H1 (cell line): ENCODE data around the gene RELCH. TPM values are rescaled to one million over a fixed set of nuclear protein-coding genes. Genes with fewer than 3 reads are reported as not detected.

Experiments
- CHD1 ChIP-seq: IDR thresholded peaks from 2 replicates; pipeline ENCODE4 v1.6.1; 2012; ENCODE audit warnings: low read depth, low read length, improper control_type of control experiment
- CHD2 ChIP-seq: IDR thresholded peaks from 2 replicates; pipeline ENCODE4 v1.6.1; 2012; ENCODE audit warnings: low read length, improper control_type of control experiment
- EP300 ChIP-seq, 2 experiments: IDR thresholded peaks; 1 replicate in 1 of 2; 2 replicates in 1 of 2; pipeline ENCODE4 v1.6.1; 2011 to 2012; ENCODE audit warnings: low read depth in 2 of 2, low read length in 2 of 2, mild to moderate bottlenecking in 2 of 2, borderline replicate concordance in 1 of 2, inconsistent platforms in 1 of 2, moderate library complexity in 1 of 2
- FOSL1 ChIP-seq: IDR thresholded peaks from 2 replicates; pipeline ENCODE4 v1.6.1; 2011; ENCODE audit warnings: mild to moderate bottlenecking, low read depth, low read length, moderate library complexity; ENCODE audit not compliant: insufficient read depth
- GABPA ChIP-seq: IDR thresholded peaks from 2 replicates; pipeline ENCODE4 v1.6.1; 2011; ENCODE audit warnings: mild to moderate bottlenecking, low read length, moderate library complexity, borderline replicate concordance; ENCODE audit not compliant: insufficient read depth
- JUND ChIP-seq: IDR thresholded peaks from 2 replicates; pipeline ENCODE4 v1.6.1; 2011; ENCODE audit warnings: mild to moderate bottlenecking, improper control_type of control experiment, low read length
- KDM1A ChIP-seq: fragments of 200-600, 300-600 bp; sonication (generic); IDR thresholded peaks from 2 replicates; pipeline ENCODE4 v1.7.1; 2016; ENCODE audit warnings: mild to moderate bottlenecking, low read length, borderline replicate concordance
- KDM4A ChIP-seq: IDR thresholded peaks from one replicate; pipeline ENCODE4 v1.7.1; 2012; ENCODE audit warnings: low read depth, mild to moderate bottlenecking, moderate library complexity, low read length, inconsistent platforms; ENCODE audit not compliant: severe bottlenecking
- PHF8 ChIP-seq: fragments of 200-600 bp; sonication (generic); conservative IDR thresholded peaks from 2 replicates; pipeline ENCODE4 v1.7.1; 2012; ENCODE audit warnings: low read depth, mild to moderate bottlenecking, inconsistent platforms, low read length, moderate library complexity
- POU5F1 ChIP-seq: IDR thresholded peaks from 2 replicates; pipeline ENCODE4 v1.6.1; 2011; ENCODE audit warnings: low read depth, mild to moderate bottlenecking, low read length, moderate library complexity
- RBBP5 ChIP-seq: IDR thresholded peaks from 2 replicates; pipeline ENCODE4 v1.7.1; 2012; ENCODE audit warnings: low read depth, mild to moderate bottlenecking, inconsistent platforms, low read length, moderate library complexity, borderline replicate concordance
- RFX5 ChIP-seq: IDR thresholded peaks from 2 replicates; pipeline ENCODE4 v1.6.1; 2011; ENCODE audit warnings: low read depth, low read length, improper control_type of control experiment, borderline replicate concordance
- RNF2 ChIP-seq: fragments of 200-900, 300-1000 bp; sonication (generic); IDR thresholded peaks from 2 replicates; pipeline ENCODE4 v1.7.1; 2016; ENCODE audit warnings: borderline replicate concordance, low read depth, mild to moderate bottlenecking, antibody characterized with exemption, low read length; ENCODE audit not compliant: poor library complexity, severe bottlenecking; ENCODE audit errors: missing control alignments
- RXRA ChIP-seq: IDR thresholded peaks from 2 replicates; pipeline ENCODE4 v1.6.1; 2011; ENCODE audit warnings: low read depth, mild to moderate bottlenecking, low read length, moderate library complexity; ENCODE audit not compliant: insufficient read depth
- SIX5 ChIP-seq: IDR thresholded peaks from 2 replicates; pipeline ENCODE4 v1.6.1; 2011; ENCODE audit warnings: mild to moderate bottlenecking, low read depth, low read length
- SP1 ChIP-seq: IDR thresholded peaks from 2 replicates; pipeline ENCODE4 v1.6.1; 2011; ENCODE audit warnings: low read depth, low read length
- SP4 ChIP-seq: IDR thresholded peaks from 2 replicates; pipeline ENCODE4 v1.6.1; 2012; ENCODE audit warnings: low read length, inconsistent platforms
- TAF7 ChIP-seq: optimal IDR thresholded peaks from 2 replicates; pipeline ENCODE3; 2011; ENCODE audit warnings: low read depth, mild to moderate bottlenecking, inconsistent platforms, low read length, moderate library complexity, borderline replicate concordance
- TEAD4 ChIP-seq: IDR thresholded peaks from 2 replicates; pipeline ENCODE4 v1.6.1; 2012; ENCODE audit warnings: low read depth, low read length, inconsistent platforms, mixed read lengths
- YY1 ChIP-seq: IDR thresholded peaks from 2 replicates; pipeline ENCODE4 v1.6.1; 2011; ENCODE audit warnings: low read depth, mild to moderate bottlenecking, low read length
- polyA plus RNA-seq, 7 experiments: library from polyadenylated mRNA; depleted of rRNA in 3 of 7; stranded (reverse) in 5 of 7; unstranded in 2 of 7; fragments of >200 nt in 5 of 7; fragments of 200-250 nt in 2 of 7; gene quantifications; 1 replicate in 5 of 7; 2 replicates in 1 of 7; 4 replicates in 1 of 7; pipeline versions ENCODE4 v1.2.1 to v1.2.3, GENCODE V29; 2011 to 2013; ENCODE audit warnings: missing spikeins in 2 of 7, mixed read lengths in 2 of 7
- total RNA-seq: library from RNA; stranded (reverse); fragmentation: NEBNext Ultra II Directional; extraction: Animal tissue kit (Norgen Biotek cat#: 25700); gene quantifications from 2 replicates; pipeline ENCODE4 v1.2.1, GENCODE V29; 2021
- TF ChIP-seq, protein P1 (sequence below): IDR thresholded peaks from 2 replicates; pipeline ENCODE4 v1.6.1; 2012; ENCODE audit warnings: low read length, inconsistent platforms
- TF ChIP-seq, protein P2 (sequence below): IDR thresholded peaks from 2 replicates; pipeline ENCODE4 v1.6.1; 2011; ENCODE audit warnings: low read length, improper control_type of control experiment

The RELCH gene
- total and polyA plus RNA-seq, 2 of the 8 experiments (the other 6 are each of a cell fraction or from before 2014, with no cell fraction given) = 7.3 to 26.9 TPM

DNA sequence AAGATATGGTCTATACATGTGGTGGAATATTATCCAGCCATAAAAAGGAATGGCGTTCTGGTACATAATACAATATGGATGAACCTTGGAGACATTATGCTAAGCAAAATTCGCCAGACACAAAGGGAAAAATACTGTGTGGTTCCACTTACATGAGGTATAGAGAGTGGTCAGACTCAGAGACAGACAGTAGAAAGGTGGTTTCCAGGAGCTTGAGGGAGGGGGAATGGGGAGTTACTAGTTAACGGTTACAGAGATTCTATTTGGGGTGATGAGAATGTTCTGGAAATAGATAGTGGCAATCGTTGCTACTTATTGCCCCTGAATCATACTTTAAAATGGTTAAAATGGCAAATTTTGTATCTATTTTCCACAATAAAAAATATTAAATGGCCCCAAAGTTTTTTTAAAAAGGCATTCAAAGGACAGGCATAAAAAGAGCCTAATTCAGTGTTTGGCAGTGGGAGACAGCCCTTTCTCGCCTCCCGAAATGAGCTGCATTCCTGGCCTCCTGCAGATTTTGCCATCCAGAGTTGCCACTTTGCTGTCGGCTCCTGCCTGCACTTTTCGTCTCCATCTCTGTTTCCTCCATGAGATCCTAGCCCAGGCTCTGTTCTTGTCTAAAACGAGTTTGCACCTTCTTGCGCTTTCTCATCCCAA lies 151.5 kb downstream of the RELCH start (continued):
- TF ChIP-seq, protein P1, sequence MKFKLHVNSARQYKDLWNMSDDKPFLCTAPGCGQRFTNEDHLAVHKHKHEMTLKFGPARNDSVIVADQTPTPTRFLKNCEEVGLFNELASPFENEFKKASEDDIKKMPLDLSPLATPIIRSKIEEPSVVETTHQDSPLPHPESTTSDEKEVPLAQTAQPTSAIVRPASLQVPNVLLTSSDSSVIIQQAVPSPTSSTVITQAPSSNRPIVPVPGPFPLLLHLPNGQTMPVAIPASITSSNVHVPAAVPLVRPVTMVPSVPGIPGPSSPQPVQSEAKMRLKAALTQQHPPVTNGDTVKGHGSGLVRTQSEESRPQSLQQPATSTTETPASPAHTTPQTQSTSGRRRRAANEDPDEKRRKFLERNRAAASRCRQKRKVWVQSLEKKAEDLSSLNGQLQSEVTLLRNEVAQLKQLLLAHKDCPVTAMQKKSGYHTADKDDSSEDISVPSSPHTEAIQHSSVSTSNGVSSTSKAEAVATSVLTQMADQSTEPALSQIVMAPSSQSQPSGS = no peak
- no peak for TF ChIP-seq RBBP5
- TF ChIP-seq TEAD4 = peak; percentile 94
- TF ChIP-seq YY1 = peak; percentile 44; the same call in 1 of the 2 replicates
- TF ChIP-seq TAF7 = no peak
- TF ChIP-seq CHD1 = no peak
- TF ChIP-seq, protein P2, sequence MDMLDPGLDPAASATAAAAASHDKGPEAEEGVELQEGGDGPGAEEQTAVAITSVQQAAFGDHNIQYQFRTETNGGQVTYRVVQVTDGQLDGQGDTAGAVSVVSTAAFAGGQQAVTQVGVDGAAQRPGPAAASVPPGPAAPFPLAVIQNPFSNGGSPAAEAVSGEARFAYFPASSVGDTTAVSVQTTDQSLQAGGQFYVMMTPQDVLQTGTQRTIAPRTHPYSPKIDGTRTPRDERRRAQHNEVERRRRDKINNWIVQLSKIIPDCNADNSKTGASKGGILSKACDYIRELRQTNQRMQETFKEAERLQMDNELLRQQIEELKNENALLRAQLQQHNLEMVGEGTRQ = no peak
- TF ChIP-seq CHD2 = no peak
- TF ChIP-seq POU5F1 = no peak
- 0 out of 2 replicates have a peak, but pooled peaks have one; percentile 31 for TF ChIP-seq SP1
- no peak for TF ChIP-seq SIX5
- TF ChIP-seq SP4 = no peak
- TF ChIP-seq RXRA = no peak
- TF ChIP-seq FOSL1 = no peak
- TF ChIP-seq JUND = no peak
- no peak for TF ChIP-seq GABPA
- no peak for TF ChIP-seq EP300 (IDR thresholded peaks at IDR 0.05; ENCODE audit: borderline replicate concordance in 1 of 2, low read depth in 2 of 2, low read length in 2 of 2)
- 0 out of 2 replicates have a peak, but pooled peaks have one; percentile 16 for TF ChIP-seq KDM1A
- no peak for TF ChIP-seq RNF2
- TF ChIP-seq KDM4A = peak; percentile 30
- TF ChIP-seq RFX5 = no peak
- TF ChIP-seq PHF8 = no peak
